SK-N-SH (cell line): ENCODE results near the gene KCNG4. TPM values are rescaled to one million over a fixed set of nuclear protein-coding genes. Genes with fewer than 3 reads are reported as not detected.
A peak's percentile ranks its signal among the peaks of the same experiment; 100 is the strongest.

Experiments
- CTCF ChIA-PET: fragments of 300-600, 350-600 bp; formaldehyde crosslinking; extraction: SDS; loops from one replicate; lab custom pipeline; 2021; lab: Yijun Ruan, JAX
- POLR2A ChIA-PET: fragments of 350-600 bp; sonication (Branson Sonifier 250); formaldehyde crosslinking; extraction: SDS; loops from one replicate; lab custom pipeline; 2020; ENCODE audit warnings: antibody characterized with exemption, inconsistent platforms; lab: Yijun Ruan, JAX
- DNase-seq: peaks from one replicate; pipeline ENCODE4 v3.0.0; 2012
- H2AFZ ChIP-seq: fragments of 200-600 bp; sonication (generic); 2 replicates; pipeline ENCODE4 v1.8.1; 2016; ENCODE audit warnings: antibody characterized with exemption, mild to moderate bottlenecking, low read depth
- H3F3A ChIP-seq: fragments of 200-600 bp; sonication (generic); replicated peaks from 2 replicates; pipeline ENCODE3; 2016; ENCODE audit warnings: antibody characterized with exemption, mild to moderate bottlenecking; ENCODE audit not compliant: insufficient read depth
- H3K27ac ChIP-seq, 2 experiments: fragments of 200-500 bp in 1 of 2; fragments of 200-600 bp in 1 of 2; sonication (Bioruptor generic) in 1 of 2; sonication (generic), shearing (Covaris generic) in 1 of 2; 2 replicates each; pipeline versions ENCODE4 v1.5.1 to v1.6.1; 2014 to 2016; ENCODE audit warnings: low read depth in 2 of 2, inconsistent platforms in 1 of 2, low read length in 1 of 2, mild to moderate bottlenecking in 1 of 2, mixed read lengths in 1 of 2
- H3K27me3 ChIP-seq: fragments of 200-600 bp; sonication (generic), shearing (Covaris generic); 2 replicates; pipeline ENCODE4 v1.6.1; 2016; ENCODE audit warnings: mixed run types; ENCODE audit not compliant: insufficient read depth
- H3K36me3 ChIP-seq, 2 experiments: fragments of 200-500 bp in 1 of 2; fragments of 200-600 bp in 1 of 2; sonication (Bioruptor generic) in 1 of 2; sonication (generic) in 1 of 2; replicated peaks in 1 of 2; 2 replicates each; pipeline versions ENCODE3 to v1.5.1; 2014 to 2016; ENCODE audit warnings: low read length in 1 of 2, mild to moderate bottlenecking in 1 of 2; ENCODE audit not compliant: insufficient read depth in 2 of 2, control insufficient read depth in 1 of 2
- H3K4me1 ChIP-seq, 2 experiments: fragments of 200-500 bp in 1 of 2; fragments of 200-600 bp in 1 of 2; sonication (Bioruptor generic) in 1 of 2; sonication (generic), shearing (Covaris generic) in 1 of 2; 2 replicates each; pipeline versions ENCODE4 v1.5.1 to v1.6.1; 2014 to 2016; ENCODE audit warnings: low read depth in 1 of 2, low read length in 1 of 2, mixed run types in 1 of 2; ENCODE audit not compliant: insufficient read depth in 2 of 2, control insufficient read depth in 1 of 2
- H3K4me2 ChIP-seq: fragments of 200-600 bp; sonication (generic), shearing (Covaris generic); 2 replicates; pipeline ENCODE4 v1.6.1; 2017; ENCODE audit warnings: mixed run types
- H3K4me3 ChIP-seq, 2 experiments: fragments of 200-500 bp in 1 of 2; fragments of 200-600 bp in 1 of 2; sonication (Bioruptor generic) in 1 of 2; sonication (generic), shearing (Covaris generic) in 1 of 2; 2 replicates each; pipeline versions ENCODE4 v1.5.1 to v1.8.1; 2014 to 2016; ENCODE audit warnings: low read depth in 2 of 2, inconsistent platforms in 1 of 2, low read length in 1 of 2, mild to moderate bottlenecking in 1 of 2, mixed read lengths in 1 of 2, moderate library complexity in 1 of 2
- H3K79me2 ChIP-seq: fragments of 200-600 bp; sonication (generic); 2 replicates; pipeline ENCODE4 v1.8.1; 2017; ENCODE audit warnings: mild to moderate bottlenecking; ENCODE audit not compliant: insufficient read depth
- H3K9ac ChIP-seq: fragments of 200-600 bp; sonication (generic); 2 replicates; pipeline ENCODE4 v1.6.1; 2017; ENCODE audit warnings: mixed run types
- H3K9me2 ChIP-seq: fragments of 200-600 bp; sonication (generic); 2 replicates; pipeline ENCODE4 v1.6.1; 2017; ENCODE audit warnings: mixed run types
- H3K9me3 ChIP-seq: fragments of 200-600 bp; sonication (generic); 2 replicates; pipeline ENCODE4 v1.6.1; 2017; ENCODE audit warnings: mixed run types, mild to moderate bottlenecking, moderate library complexity
- H4K20me1 ChIP-seq: fragments of 200-600 bp; sonication (generic); 2 replicates; pipeline ENCODE4 v1.6.1; 2017; ENCODE audit warnings: mild to moderate bottlenecking, mixed run types; ENCODE audit not compliant: insufficient read depth
- CHD2 ChIP-seq: fragments of 150-350 bp; IDR thresholded peaks from 2 replicates; pipeline ENCODE4 v1.6.1; 2018; ENCODE audit warnings: low read length; ENCODE audit not compliant: partially characterized antibody
- CTCF ChIP-seq: fragments of 200-600 bp; sonication (generic); IDR thresholded peaks from 2 replicates; pipeline ENCODE4 v1.6.1; 2017; ENCODE audit warnings: antibody characterized with exemption, mild to moderate bottlenecking, moderate library complexity
- ELF1 ChIP-seq: IDR thresholded peaks from 2 replicates; pipeline ENCODE4 v1.4.0; 2012
- EZH2phosphoT487 ChIP-seq: fragments of 200-600 bp; sonication (generic); IDR thresholded peaks from 2 replicates; pipeline ENCODE4 v1.6.1; 2017; ENCODE audit warnings: low read depth, mixed run types, mild to moderate bottlenecking, antibody characterized with exemption, moderate library complexity, borderline replicate concordance
- FOXM1 ChIP-seq: IDR thresholded peaks from 2 replicates; pipeline ENCODE4 v1.4.0; 2012; ENCODE audit warnings: low read depth, mild to moderate bottlenecking
- IRF3 ChIP-seq: fragments of 150-350 bp; IDR thresholded peaks from 2 replicates; pipeline ENCODE4 v1.6.1; 2016; ENCODE audit warnings: mild to moderate bottlenecking, low read depth, low read length
- MEF2A ChIP-seq: IDR thresholded peaks from 2 replicates; pipeline ENCODE4 v1.4.0; 2012; ENCODE audit warnings: low read depth, borderline replicate concordance
- NRF1 ChIP-seq: IDR thresholded peaks from 2 replicates; pipeline ENCODE4 v1.6.1; 2012; ENCODE audit warnings: low read depth, mild to moderate bottlenecking, low read length
- PBX3 ChIP-seq: IDR thresholded peaks from 2 replicates; pipeline ENCODE4; 2012
- RFX5 ChIP-seq: IDR thresholded peaks from 2 replicates; pipeline ENCODE4 v1.6.1; 2012; ENCODE audit warnings: mild to moderate bottlenecking, improper control_type of control experiment, low read length
- RXRA ChIP-seq: IDR thresholded peaks from 2 replicates; pipeline ENCODE4 v1.4.0; 2012; ENCODE audit warnings: low read depth, mild to moderate bottlenecking, borderline replicate concordance
- SIN3A ChIP-seq: IDR thresholded peaks from 2 replicates; pipeline ENCODE4 v1.6.1; 2012; ENCODE audit warnings: low read depth, mild to moderate bottlenecking, low read length, moderate library complexity, borderline replicate concordance
- TAF1 ChIP-seq: IDR thresholded peaks from 2 replicates; pipeline ENCODE4 v1.6.1; 2012; ENCODE audit warnings: low read depth, mild to moderate bottlenecking, low read length, moderate library complexity, borderline replicate concordance
- USF1 ChIP-seq: IDR thresholded peaks from 2 replicates; pipeline ENCODE4 v1.4.0; 2012; ENCODE audit warnings: low read depth, borderline replicate concordance
- WGBS: methylation state at CpG from one replicate; pipeline ENCODE4 v1.1.6; 2017; ENCODE audit warnings: low lambda C conversion rate; 5-methylcytosine and 5-hydroxymethylcytosine counted together
- polyA plus RNA-seq, 3 experiments: library from polyadenylated mRNA; depleted of rRNA; stranded (reverse); fragments of >200 nt; gene quantifications; 2 replicates each; pipeline ENCODE4 v1.2.3, GENCODE V29; 2012
- TF ChIP-seq, protein P1 (sequence below): fragments of 150-350 bp; IDR thresholded peaks from 2 replicates; pipeline ENCODE4 v1.6.1; 2017; ENCODE audit warnings: antibody characterized with exemption, low read length, low read depth, borderline replicate concordance

Gene KCNG4
- polyA plus RNA-seq, 1 of the 3 experiments (the other 2 are of a cell fraction): not detected

GRCh38 chr16:84266451-84266850 is 26.6 kb upstream of the KCNG4 start:
- peaks cover 0 to 4% of the 10 kb centered on the region in 2 experiments; a peak in 1 of 4 replicates for H3K4me1 ChIP-seq
- CTCF ChIA-PET: interaction anchor here (1.1 to 5.7 kb wide), 5 partner anchors 11 to 244 kb away, joined by 3 to 49 read pairs (median 3); no protein-coding TSS in a partner anchor
- TF ChIP-seq CTCF (no peak), TAF1 (no peak), ELF1 (no peak), CHD2 (peak; percentile 81), RFX5 (no peak), FOXM1 (no peak), MEF2A (no peak), NRF1 (no peak), EZH2phosphoT487 (no peak), PBX3 (no peak), IRF3 (peak; percentile 45; the same call in 1 of the 2 replicates), RXRA (no peak), USF1 (peak; percentile 96), SIN3A (no peak)
- TF ChIP-seq, protein P1, sequence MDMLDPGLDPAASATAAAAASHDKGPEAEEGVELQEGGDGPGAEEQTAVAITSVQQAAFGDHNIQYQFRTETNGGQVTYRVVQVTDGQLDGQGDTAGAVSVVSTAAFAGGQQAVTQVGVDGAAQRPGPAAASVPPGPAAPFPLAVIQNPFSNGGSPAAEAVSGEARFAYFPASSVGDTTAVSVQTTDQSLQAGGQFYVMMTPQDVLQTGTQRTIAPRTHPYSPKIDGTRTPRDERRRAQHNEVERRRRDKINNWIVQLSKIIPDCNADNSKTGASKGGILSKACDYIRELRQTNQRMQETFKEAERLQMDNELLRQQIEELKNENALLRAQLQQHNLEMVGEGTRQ: peak; percentile 77; the same call in 1 of the 2 replicates
- H3K9me3 ChIP-seq: no peaks in the 10 kb centered on the region
- no peaks in the 10 kb centered on the region for H3K9me2 ChIP-seq
- POLR2A ChIA-PET: no interaction called here
- no peak overlapping the region for H3K4me3 ChIP-seq
- H3F3A ChIP-seq: no peaks in the 10 kb centered on the region
- no peaks in the 10 kb centered on the region; the same call in 1 of the 2 replicates for H3K27me3 ChIP-seq
- no peaks in the 10 kb centered on the region for H4K20me1 ChIP-seq
- WGBS: 7% methylated on average over 3 of the region's 4 CpGs
- no peak overlapping the region for H3K27ac ChIP-seq
- H2AFZ ChIP-seq: peak overlapping the region; percentile 71; the same call in 1 of the 2 replicates
- H3K36me3 ChIP-seq: no peaks in the 10 kb centered on the region
- no peak overlapping the region for H3K4me2 ChIP-seq
- peak; percentile 85 for DNase-seq
- H3K79me2 ChIP-seq: no peaks in the 10 kb centered on the region
- H3K9ac ChIP-seq: no peak overlapping the region
